ENCODE results near the gene CFD.
"Not testable (repeated sequence)": the region's sequence is repeated elsewhere in the genome, so short reads cannot be mapped to it uniquely, and the experiment has no call there.

The CFD gene

DNA sequence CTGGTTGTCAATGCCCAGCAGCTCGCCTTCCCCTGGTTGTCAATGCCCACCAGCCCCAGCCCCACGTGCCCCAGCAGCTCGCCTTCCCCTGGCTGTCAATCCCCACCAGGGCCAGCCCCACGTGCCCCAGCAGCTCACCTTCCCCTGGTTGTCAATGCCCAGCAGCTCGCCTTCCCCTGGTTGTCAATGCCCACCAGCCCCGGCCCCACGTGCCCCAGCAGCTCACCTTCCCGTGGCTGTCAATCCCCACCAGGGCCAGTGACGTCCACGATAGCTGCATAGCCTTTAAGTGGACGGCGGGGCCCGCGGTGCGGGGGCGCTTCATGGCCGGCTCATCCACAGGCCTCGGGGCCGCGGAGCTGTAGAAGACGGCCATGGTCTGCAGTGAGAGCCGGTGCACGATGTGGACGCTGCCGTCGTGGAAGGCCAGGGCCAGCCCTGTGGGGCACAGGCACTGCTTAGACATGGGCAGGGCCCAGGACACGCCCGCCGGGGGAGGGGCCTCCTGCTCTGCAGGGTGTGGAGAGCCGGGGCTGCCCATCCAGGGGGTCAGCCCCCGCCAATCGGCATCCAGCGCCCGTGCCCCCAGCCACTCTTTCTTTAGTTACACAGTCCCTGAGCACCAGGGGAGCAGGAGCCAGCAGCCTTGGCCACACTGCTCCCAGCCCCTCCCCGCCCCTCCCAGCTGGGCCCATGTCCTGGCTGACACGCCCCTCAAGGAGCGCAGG is 20.4 kb downstream of the CFD start:
- no peak for DNase-seq
- no peaks in the 10 kb centered on the region for H3K4me1 Mint-ChIP-seq
- H3K27ac Mint-ChIP-seq: no peak overlapping the region
- H3K27me3 Mint-ChIP-seq: no peaks in the 10 kb centered on the region
- no peaks in the 10 kb centered on the region for H3K36me3 Mint-ChIP-seq (ENCODE audit: low read depth)
- ATAC-seq: no peak
- H3K9me3 Mint-ChIP-seq: no peaks in the 10 kb centered on the region
- H3K4me3 Mint-ChIP-seq: no peak overlapping the region

DNA sequence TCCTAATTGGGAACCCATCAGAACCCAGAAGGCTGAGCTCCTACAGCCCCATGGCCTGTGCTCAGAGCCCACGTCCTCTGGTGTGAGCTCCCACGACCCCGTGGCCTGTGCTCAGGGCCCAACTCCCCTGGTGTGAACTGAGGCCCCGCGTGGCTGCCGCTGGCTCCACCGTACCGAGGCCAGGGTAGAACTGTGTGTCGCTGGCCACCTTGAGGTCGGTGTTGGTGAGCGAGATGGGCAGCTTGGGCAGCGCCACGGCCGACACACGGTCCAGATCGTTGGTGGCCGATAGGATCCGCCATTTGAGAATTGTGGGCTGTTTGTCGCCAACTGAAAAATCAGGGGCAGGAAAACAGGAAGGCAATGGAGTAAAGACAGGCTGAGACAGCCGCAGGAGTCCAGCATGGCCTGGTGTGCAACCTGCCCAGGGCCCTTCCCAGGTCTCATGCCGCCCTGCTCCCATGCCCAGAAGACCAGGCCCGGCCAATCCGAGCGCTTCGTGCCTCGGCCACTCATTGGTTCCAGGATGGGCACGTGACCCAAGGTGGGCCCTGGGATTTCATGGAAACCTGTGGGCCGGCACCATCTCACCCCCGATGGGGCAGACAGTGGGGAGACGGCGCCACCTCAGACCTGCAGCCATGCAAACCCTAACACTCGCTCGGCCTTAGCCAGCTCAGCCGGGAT is 22.1 kb downstream of the CFD start:
- Mint-ChIP-seq H3K9me3 (no peaks in the 10 kb centered on the region), H3K4me1 (no peaks in the 10 kb centered on the region), H3K36me3 (ENCODE audit: low read depth) (no peaks in the 10 kb centered on the region), H3K4me3 (no peak overlapping the region), H3K27ac (no peak overlapping the region), H3K27me3 (no peaks in the 10 kb centered on the region)
- ATAC-seq (no peak), DNase-seq (no peak)

DNA sequence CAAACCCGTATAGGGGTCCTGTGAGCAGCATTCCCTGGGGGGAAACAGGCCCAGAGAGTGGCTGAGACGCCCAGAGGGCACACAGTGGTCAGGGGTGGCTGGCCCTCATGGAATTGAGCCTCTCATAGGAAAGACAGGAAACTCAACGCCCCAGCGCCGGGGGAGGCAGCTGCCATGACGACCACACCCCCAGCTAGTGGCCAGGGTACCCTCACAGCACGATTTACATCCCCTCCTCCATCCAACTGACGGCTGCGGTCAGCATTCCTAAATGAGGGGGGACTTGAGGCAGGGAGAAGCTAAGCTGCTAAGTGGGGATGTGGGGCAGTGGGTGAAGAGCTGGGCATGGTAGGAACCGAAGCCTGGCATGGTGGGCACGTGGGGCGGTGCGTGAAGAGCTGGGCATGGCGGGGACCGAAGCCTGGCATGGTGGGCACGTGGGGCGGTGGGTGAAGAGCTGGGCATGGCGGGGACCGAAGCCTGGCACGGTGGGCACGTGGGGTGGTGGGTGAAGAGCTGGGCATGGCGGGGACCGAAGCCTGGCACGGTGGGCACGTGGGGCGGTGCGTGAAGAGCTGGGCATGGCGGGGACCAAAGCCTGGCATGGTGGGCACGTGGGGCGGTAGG is 23.5 kb downstream of the CFD start:
- Mint-ChIP-seq H3K4me3 (no peak overlapping the region), H3K4me1 (peaks cover 4% of the 10 kb centered on the region), H3K9me3 (no peaks in the 10 kb centered on the region), H3K27me3 (no peaks in the 10 kb centered on the region), H3K36me3 (ENCODE audit: low read depth) (no peaks in the 10 kb centered on the region), H3K27ac (no peak overlapping the region)
- DNase-seq (no peak), ATAC-seq (no peak)

DNA sequence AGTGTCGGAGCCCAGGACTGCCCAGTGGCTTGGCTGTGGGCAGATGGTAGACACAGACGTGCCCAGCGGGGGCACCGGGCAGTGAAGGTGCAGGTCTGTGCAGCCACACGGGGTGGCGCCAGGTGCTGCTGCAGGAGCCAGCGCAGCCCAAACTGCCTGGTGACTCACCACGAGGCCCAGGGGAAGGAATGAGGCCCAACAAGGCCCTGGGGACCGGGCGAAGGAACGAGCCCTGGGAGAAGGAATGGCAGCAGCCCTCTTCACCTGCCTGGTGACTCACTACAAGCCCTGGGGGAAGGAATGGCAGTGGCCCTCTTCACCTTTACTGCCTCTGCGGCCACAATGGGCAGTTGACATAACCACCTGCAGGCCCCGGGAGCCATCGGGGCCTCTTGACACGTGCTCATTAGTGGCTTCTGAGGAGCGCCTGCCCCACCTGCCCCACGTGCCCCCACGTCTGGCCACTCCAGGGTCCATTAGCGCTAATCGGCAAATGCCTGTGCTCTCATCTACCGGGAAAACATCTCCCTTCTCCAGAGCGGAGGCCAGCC is 24.3 kb downstream of the CFD start:
- Mint-ChIP-seq H3K9me3 (no peaks in the 10 kb centered on the region), H3K4me1 (peaks cover 6% of the 10 kb centered on the region), H3K36me3 (ENCODE audit: low read depth) (no peaks in the 10 kb centered on the region), H3K27me3 (no peaks in the 10 kb centered on the region), H3K27ac (no peak overlapping the region), H3K4me3 (no peak overlapping the region)
- ATAC-seq: no peak
- no peak for DNase-seq

DNA sequence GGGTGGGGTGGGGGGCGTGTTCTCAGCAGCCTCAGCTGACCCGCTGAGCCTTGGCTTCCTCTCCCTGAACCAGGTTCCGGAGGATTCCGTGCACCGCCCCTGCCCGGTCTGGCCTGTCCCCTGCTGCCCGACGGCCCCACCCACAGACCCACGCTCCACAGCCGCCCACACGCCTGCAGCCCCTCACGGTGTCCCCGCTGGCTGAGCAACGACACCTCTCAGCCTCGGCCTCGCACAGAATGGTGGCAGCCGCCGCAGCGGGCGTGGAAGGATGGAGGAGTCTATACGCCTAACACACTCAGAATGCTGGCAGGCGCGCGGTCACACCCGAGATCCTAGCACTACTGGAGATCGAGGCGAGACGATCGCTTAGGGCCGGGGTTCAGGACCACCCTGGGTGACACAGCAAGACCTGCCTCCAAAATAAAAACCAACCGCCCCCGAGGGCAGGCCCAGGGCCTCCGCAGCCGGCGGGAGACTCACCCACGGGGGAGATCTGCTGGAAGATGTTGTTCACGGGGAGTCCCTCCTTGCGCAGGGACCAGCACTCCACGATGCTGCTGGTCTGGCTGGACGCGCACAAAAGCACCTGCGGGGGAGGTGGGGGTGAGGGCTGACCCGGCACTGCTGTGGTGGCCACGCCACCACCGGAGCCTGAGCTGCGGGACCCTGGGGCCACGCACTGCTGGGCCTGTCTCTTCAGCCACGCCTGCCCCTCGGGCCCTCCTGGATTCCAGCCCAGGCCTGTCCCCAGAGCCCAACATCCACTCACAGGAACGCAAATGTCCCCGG is 25.2 kb downstream of the CFD start:
- Mint-ChIP-seq H3K4me3 (no peak overlapping the region), H3K27me3 (no peaks in the 10 kb centered on the region), H3K9me3 (no peaks in the 10 kb centered on the region)

DNA sequence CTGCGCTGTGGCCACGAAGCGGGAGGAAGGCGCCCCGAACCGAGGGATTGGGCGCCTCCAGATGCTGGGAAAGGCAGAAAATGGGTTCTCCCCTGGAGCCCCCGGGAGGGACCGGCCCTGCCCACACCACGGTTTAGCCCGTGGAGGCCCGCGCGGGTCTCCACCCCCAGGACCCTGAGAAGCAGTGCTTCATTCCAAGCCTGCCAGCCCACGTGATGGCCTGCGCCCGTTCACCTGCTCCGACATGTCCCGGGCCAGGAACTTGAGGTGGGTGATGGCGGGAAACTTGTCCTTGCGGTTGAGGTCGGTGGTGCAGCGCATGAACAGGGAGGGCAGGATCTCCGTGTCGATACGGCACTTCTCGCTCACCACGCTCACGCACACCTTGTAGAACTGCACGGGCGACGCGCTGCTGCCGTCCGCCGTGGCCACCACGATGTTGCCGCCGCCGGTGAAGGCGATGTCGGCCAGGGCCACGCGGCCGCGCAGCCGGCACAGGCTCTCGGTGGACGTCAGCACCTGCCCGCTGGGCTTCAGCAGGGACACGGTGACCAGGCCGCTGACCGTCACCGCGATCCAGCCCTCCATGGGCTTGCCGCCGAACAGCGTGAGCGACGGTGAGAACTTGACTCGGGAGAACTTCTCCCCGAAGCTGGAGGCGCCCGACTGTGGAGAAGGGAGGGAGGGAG is 26.2 kb downstream of the CFD start:
- peaks cover 6% of the 10 kb centered on the region for H3K4me1 Mint-ChIP-seq
- no peak for DNase-seq
- no peaks in the 10 kb centered on the region for H3K36me3 Mint-ChIP-seq (ENCODE audit: low read depth)
- H3K9me3 Mint-ChIP-seq: no peaks in the 10 kb centered on the region
- H3K27me3 Mint-ChIP-seq: no peaks in the 10 kb centered on the region
- H3K27ac Mint-ChIP-seq: no peak overlapping the region
- no peak for ATAC-seq
- H3K4me3 Mint-ChIP-seq: no peak overlapping the region

More for the DNA sequence above, 25.2 kb downstream of the CFD start:
- DNase-seq (no peak), ATAC-seq (no peak)
- Mint-ChIP-seq H3K4me1 (peaks cover 6% of the 10 kb centered on the region), H3K27ac (no peak overlapping the region), H3K36me3 (ENCODE audit: low read depth) (no peaks in the 10 kb centered on the region)

DNA sequence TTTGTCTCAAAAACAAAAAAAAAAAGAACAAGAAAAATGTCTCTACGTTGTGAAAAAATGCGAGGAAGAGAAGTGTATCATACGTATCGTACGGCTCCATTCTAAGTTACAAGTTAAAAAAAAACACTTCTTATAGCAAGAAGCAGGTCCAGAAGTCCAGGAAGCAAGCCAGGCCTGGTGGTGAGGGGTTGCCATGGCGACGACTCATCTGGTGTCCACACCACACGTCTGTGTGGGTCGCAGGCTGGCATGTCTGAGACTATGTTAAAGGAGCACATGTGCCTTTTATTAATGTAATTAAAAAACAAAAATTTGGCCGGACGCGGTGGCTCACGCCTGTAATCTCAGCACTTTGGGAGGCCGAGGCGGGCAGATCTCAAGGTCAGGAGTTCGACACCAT is 27.6 kb downstream of the CFD start:
- H3K4me3 Mint-ChIP-seq: no peak overlapping the region
- ATAC-seq (no peak), DNase-seq (no peak)
- H3K27me3 Mint-ChIP-seq: no peaks in the 10 kb centered on the region
- H3K27ac Mint-ChIP-seq: no peak overlapping the region
- no peaks in the 10 kb centered on the region for H3K36me3 Mint-ChIP-seq (ENCODE audit: low read depth)
- H3K4me1 Mint-ChIP-seq: peaks cover 10% of the 10 kb centered on the region
- no peaks in the 10 kb centered on the region for H3K9me3 Mint-ChIP-seq

DNA sequence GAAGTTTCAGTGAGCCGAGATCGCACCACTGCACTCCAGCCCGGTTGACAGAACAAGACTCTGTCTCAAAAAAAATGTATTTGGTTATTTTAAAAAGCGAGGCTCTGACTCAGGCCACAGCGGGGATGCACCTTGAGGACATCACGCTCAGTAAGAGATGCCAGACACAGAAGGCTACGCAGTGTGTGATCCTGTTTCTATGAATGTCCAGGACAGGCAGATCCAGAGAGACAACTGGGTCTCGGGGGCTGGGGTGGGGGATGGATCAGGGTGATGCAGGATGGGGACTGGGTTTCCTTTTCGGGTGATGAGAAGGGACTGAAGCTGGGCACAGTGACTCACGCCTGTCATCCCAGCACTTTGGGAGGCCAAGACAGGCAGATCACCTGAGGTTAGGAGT is 28.1 kb downstream of the CFD start:
- Mint-ChIP-seq H3K27me3 (no peaks in the 10 kb centered on the region), H3K36me3 (ENCODE audit: low read depth) (no peaks in the 10 kb centered on the region), H3K4me1 (peaks cover 12% of the 10 kb centered on the region), H3K4me3 (no peak overlapping the region), H3K9me3 (no peaks in the 10 kb centered on the region), H3K27ac (no peak overlapping the region)
- DNase-seq: no peak
- ATAC-seq: no peak

DNA sequence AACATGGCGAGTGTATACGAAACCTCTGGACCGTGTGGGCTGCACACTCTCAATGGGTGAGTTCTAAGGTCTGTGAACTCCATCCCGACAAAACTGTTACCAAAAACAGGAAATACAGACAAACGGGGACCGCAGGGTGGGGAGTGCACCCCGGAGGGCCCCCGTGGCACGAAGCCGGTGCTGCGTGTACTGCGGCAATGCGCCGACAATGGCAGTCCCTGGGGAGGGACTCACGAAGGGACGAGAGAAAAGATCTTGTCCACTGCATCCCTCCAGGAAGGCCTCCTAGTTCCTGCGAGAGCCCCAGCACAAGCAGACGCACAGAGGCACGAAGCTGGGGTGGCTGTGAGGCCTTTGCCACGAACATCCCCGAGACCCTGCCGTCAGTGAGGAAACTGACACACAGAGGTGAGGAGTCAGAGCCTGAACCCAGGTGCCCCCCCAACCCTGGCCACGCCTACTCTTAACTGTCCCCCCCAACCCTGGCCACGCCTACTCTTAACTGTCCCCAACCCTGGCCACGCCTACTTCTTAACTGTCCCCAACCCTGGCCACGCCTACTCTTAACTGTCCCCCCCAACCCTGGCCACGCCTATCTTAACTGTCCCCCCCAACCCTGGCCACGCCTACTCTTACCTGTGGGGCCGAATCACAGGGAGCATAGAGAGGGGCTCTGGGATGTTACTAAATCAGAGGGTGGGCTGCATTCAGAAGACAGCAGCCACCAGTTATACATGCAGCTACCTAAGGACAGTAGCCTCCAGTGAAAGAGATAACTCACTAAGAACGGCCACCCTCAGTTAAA is 29.3 kb downstream of the CFD start:
- H3K9me3 Mint-ChIP-seq: no peaks in the 10 kb centered on the region
- ATAC-seq: no peak
- H3K27me3 Mint-ChIP-seq: no peaks in the 10 kb centered on the region
- H3K4me1 Mint-ChIP-seq: peaks cover 18% of the 10 kb centered on the region
- DNase-seq: peak; percentile 31
- H3K4me3 Mint-ChIP-seq: no peak overlapping the region
- H3K27ac Mint-ChIP-seq: no peak overlapping the region
- H3K36me3 Mint-ChIP-seq (ENCODE audit: low read depth): peaks cover 4% of the 10 kb centered on the region

DNA sequence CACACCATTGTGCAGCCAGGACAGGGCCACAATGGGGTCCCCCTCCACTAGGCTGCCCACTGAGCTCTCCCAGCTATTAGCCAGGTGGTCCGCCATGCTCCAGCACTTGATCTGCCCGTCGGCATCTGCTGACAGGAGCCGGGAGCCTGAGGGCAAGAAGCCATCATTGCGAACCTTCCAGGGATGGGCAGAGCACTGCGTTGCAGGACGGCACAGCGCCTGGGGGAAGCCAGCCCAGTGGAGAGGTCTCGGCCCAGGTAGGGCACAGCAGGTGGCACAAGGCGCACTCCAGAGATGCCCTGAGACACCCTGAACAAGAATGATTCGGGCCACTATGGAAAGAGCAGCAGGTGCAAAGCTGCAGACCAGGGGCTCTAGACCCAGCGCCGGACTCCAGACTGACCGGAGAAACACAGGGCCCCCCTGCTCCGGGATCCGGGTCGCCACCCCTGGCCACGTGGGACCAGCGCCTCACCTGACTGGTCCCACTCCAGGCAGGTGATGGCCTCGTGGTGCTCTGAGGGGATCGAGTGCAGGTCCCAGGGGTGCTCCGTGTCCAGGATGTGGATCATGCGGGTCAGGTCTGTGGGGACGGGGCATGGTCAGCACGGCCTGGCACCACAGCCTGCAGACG is 30.3 kb downstream of the CFD start:
- no peak for DNase-seq
- Mint-ChIP-seq H3K27me3 (no peaks in the 10 kb centered on the region), H3K9me3 (no peaks in the 10 kb centered on the region), H3K36me3 (ENCODE audit: low read depth) (peaks cover 4% of the 10 kb centered on the region), H3K4me1 (peaks cover 18% of the 10 kb centered on the region), H3K27ac (no peak overlapping the region), H3K4me3 (no peak overlapping the region)
- no peak for ATAC-seq

DNA sequence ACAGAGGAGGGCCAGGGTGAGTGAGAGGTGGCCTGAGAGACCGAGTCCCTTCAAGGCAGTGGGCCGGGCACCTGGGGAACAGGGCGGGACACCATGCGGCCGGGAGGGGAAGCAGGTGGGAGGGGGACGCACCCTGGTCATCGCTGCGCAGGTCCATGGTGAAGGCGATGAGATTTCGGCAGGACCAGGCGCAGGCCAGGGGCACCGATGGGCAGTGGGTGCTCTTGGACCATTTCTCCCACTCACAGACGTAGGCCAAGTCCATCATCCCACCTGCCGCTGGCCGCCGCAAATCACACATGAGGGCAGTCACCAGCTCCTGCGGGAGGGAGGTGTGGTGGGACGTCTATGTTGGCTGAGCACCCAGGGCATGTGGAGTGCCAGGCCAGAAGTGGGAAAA is 31.4 kb downstream of the CFD start:
- peak overlapping the region; percentile 42 for H3K27ac Mint-ChIP-seq
- H3K4me1 Mint-ChIP-seq: peaks cover 18% of the 10 kb centered on the region
- no peaks in the 10 kb centered on the region for H3K27me3 Mint-ChIP-seq
- H3K36me3 Mint-ChIP-seq (ENCODE audit: low read depth): peaks cover 4% of the 10 kb centered on the region
- DNase-seq (no peak), ATAC-seq (no peak)
- no peak overlapping the region for H3K4me3 Mint-ChIP-seq
- no peaks in the 10 kb centered on the region for H3K9me3 Mint-ChIP-seq

DNA sequence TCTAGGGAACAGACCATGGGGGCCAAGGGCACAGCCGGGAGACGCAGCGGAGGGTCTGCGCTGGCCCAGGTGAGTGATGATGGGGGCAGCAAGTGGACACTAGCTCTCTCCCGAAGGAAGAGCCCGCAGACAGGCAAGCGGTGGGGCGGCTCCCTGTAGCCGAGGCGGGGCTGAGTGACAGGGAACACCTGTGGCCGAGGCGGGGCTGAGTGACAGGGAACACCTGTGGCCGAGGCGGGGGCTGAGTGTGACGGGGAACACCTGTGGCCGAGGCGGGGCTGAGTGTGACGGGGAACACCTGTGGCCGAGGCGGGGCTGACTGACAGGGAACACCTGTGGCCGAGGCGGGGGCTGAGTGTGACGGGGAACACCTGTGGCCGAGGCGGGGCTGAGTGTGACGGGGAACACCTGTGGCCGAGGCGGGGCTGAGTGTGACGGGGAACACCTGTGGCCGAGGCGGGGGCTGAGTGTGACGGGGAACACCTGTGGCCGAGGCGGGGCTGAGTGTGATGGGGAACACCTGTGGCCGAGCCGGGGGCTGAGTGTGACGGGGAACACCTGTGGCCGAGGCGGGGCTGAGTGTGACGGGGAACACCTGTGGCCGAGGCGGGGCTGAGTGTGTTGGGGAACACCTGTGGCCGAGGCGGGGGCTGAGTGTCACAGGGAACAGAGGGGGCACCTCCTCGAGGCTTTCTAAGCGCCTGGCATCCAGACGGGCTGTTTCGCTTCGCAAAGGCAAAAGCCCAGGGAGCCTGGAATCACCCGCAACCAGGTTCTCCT is 32.1 kb downstream of the CFD start:
- not testable (repeated sequence) for ATAC-seq; H3K36me3 Mint-ChIP-seq (ENCODE audit: low read depth); H3K27me3 Mint-ChIP-seq; H3K9me3 Mint-ChIP-seq; DNase-seq; H3K27ac Mint-ChIP-seq
- Mint-ChIP-seq H3K4me3 (peak overlapping the region; percentile 82), H3K4me1 (peaks cover 18% of the 10 kb centered on the region)

Data from activated naive CD8-positive, alpha-beta T cell treated with anti-CD3 and anti-CD28 coated beads, Interleukin-2, amount 50 U/mL, for 24 hours (primary cell).